C4-2B (cell line): Measurements from ENCODE around the gene UBL5.

Source experiments
- H3K27ac ChIP-seq: fragments of 450-650 bp; 2 replicates; pipeline ENCODE4 v1.5.1; 2017
- ZFX ChIP-seq: fragments of 450-650 bp; IDR thresholded peaks from 2 replicates; pipeline ENCODE4 v1.6.1; 2017
- TF ChIP-seq, protein P1 (sequence below): fragments of 450-650 bp; conservative IDR thresholded peaks from 2 replicates; pipeline ENCODE4 v1.5.1; 2017; ENCODE audit warnings: mild to moderate bottlenecking

Gene UBL5

DNA sequence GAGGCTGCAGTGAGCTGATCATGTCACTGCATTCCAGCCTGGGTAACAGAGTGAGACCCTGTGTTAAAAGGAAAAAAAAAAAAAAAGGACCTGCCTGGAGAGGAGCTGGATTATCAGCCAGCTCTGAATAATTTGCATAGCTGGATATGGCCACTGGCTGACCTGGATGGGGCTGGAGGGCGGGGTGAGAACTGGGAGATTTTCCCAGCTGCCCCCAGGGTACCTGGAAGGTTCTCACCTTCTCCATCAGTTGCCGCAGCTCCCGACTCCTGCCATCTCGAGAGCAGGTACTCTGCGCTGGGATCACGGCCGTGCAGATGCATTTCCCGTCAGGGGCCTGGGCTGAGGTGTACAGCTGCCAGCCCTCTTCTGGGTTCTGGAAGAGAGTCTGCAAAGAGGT is 32.7 kb downstream of the UBL5 start:
- TF ChIP-seq ZFX: no peak
- TF ChIP-seq, protein P1, sequence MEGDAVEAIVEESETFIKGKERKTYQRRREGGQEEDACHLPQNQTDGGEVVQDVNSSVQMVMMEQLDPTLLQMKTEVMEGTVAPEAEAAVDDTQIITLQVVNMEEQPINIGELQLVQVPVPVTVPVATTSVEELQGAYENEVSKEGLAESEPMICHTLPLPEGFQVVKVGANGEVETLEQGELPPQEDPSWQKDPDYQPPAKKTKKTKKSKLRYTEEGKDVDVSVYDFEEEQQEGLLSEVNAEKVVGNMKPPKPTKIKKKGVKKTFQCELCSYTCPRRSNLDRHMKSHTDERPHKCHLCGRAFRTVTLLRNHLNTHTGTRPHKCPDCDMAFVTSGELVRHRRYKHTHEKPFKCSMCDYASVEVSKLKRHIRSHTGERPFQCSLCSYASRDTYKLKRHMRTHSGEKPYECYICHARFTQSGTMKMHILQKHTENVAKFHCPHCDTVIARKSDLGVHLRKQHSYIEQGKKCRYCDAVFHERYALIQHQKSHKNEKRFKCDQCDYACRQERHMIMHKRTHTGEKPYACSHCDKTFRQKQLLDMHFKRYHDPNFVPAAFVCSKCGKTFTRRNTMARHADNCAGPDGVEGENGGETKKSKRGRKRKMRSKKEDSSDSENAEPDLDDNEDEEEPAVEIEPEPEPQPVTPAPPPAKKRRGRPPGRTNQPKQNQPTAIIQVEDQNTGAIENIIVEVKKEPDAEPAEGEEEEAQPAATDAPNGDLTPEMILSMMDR: no peak
- no peak overlapping the region for H3K27ac ChIP-seq

DNA sequence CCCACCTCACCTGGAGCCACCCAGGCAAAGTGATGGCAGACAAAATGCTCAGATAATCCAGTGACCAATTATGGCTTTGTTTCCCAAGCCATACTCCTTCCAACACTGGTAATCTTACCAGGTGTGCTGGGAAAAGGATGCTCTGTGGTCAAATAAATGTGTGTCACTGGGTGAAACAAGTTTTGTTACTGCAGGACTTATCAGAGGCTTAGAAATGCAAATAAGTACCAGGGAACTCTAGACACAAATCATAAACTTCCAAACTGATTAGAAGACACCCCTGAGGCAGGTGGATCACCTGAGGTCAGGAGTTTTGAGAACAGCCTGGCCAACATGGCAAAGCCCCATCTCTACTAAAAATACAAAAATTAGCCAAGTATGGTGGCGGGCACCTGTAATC is 33.8 kb downstream of the UBL5 start:
- H3K27ac ChIP-seq: no peak overlapping the region
- TF ChIP-seq, protein P1: no peak
- no peak for TF ChIP-seq ZFX

DNA sequence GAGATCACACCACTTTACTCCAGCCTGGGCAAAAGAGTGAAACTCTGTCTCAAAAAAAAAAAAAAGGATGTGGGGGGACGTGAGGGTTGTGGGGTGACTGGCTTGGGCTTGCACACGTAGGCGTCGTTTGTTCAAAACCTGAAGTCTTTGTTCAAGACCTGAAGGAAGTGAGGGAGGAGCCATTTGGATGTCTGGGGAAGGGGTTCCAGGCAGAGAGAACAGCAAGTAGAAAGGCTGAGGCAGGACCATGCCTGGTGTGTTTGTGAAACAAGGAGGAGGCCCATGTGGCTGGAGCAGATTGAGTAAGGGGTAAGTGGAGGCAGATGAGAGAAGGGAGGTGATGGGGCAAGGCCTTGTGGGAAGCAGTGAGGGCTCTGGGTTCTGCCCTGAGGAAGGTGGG is 35.2 kb downstream of the UBL5 start:
- no peak overlapping the region for H3K27ac ChIP-seq
- TF ChIP-seq, protein P1: no peak
- TF ChIP-seq ZFX: no peak

DNA sequence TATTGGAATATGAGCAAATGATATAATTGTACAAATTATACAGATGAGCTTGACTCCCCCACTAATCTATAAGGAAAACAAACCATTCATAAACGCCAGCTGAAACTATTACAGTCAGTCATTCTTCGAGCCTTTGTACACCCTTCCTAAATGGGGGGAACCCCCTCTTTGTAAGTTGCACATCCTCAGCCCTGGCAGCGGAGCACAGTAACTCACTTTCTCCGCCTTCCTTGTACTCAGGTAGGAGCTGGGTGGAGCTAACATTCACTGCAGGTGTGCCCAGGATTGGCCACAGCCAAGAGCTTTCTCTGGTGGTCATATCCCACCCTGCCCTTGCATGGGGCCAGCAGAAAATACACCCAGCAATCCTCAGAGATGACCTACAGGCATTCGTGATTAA is 36.0 kb downstream of the UBL5 start:
- H3K27ac ChIP-seq: no peak overlapping the region
- no peak for TF ChIP-seq ZFX
- TF ChIP-seq, protein P1: no peak

DNA sequence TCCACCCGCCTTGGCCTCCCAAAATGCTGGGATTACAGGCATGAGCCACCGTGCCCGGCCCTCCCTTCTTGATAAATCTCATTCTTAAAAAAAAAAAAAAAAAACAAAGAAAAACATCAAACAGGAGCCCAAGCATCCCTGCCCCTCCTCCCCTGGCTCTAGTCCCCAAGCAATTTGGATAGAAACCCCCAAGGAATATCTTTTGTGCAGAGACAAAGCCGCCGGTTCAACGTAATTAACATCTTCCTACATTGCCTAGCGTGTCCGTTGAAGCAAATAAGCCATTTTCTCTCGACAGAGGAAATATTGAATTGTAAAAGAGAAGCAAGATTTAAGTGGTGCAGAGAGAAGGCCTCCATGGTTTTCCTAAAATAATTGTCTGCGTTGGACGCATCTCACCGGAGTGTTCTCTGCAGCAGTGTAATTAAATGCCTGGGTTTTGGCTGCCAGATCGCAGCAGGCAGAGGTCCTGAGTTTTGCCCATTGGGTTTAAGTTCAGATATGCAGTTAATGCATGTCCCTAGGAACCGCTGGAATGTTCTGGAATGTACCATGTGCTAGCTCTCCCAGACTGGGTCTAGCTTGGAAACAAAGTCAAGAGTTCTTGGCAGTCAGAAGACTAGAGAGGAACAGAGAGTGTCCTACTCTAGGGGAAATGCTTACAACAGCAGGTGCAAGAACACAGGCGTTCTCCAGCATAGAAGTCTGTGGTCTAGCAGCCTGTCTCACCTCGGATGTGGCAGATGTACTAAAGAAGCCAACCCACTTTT is 38.2 kb downstream of the UBL5 start:
- TF ChIP-seq ZFX: no peak
- TF ChIP-seq, protein P1: no peak
- no peak overlapping the region for H3K27ac ChIP-seq

DNA sequence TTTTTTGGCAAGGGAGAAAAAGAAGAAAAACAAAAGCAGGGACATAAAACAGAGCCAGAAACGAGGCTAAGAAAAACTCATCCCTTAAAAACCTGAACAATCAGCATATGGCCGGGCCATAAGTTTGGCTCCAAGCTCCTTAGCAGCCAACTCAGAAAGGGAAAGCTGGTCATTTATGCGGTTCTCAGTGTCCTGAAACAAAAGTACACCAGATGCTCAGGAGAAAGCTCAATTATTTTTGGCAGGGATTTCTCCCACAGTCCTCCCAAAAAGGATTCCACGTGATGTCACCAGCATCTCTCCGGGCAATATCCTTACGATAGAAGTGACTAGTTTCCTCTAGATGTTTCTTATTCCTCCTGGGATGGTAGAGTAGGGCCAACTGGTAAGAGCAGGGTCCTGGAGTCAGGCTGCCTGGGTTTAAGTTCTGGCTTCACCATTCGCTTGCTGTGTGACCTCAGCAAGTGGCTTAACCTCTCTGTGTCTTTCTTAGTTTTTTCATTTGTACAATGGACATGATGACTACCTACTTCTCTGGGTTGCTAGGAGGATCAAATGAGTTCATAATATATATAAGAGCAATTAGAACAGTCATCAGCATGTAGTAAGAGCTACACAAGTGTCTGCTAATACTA is 41.4 kb downstream of the UBL5 start:
- TF ChIP-seq, protein P1: no peak
- TF ChIP-seq ZFX: no peak

DNA sequence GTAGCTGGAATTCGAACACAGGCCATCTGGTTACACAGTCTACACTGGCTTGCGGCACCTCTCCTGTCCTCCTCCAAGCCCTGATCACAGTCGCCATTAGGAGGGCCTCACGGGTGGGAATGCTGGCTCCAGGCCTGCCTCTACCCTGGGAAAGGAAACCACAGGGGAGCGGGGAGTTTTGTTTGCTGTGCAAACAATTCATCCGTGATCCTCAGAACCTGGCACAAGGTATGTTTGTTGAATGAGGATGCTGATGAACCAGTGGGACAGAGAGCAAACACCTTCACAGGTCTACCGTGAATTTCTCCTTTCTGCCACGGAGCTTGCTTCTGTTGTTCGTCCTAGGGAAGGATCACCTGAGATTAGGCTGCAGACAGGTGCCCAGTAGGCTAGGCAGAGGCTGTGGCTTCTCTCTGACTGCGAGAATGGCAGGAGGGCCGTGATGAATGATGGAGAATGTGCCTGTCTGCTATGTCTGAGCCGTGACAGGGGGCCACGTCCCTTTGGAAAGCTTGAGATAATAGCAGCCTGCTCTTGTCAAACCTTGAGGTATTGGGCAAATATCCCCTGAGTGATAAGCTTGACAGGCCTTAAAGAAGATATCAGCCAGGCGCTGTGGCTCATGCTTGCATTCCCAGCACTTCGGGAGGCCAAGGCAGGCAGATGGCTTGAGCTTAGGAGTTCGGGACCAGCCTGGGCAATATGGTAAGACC is 44.1 kb downstream of the UBL5 start:
- TF ChIP-seq ZFX: no peak
- TF ChIP-seq, protein P1: no peak

More for the DNA sequence above, 41.4 kb downstream of the UBL5 start:
- no peak overlapping the region for H3K27ac ChIP-seq

More for the DNA sequence above, 44.1 kb downstream of the UBL5 start:
- H3K27ac ChIP-seq: peak overlapping the region; percentile 43
